Right ventricle myocardium superior (tissue), 1 donor: ENCODE data around the gene BSN. TPM values are rescaled to one million over a fixed set of nuclear protein-coding genes. Genes with fewer than 3 reads are reported as not detected.
A peak's percentile ranks its signal among the peaks of the same experiment; 100 is the strongest.

Experiments used
- ATAC-seq: fragments of 200-7000 bp; cut with Tn5 transposase; one replicate; pipeline ENCODE4 v1.9.1; 2020; ENCODE audit warnings: mild to moderate bottlenecking; ENCODE audit not compliant: poor library complexity
- DNase-seq: peaks from one replicate; pipeline ENCODE4 v3.0.0-alpha.2; 2020
- intact Hi-C: fragments of 100-400 bp; cut with DNase I; formaldehyde crosslinking; loops from one replicate; pipeline ENCODE4 v1.11.2; 2022
- total RNA-seq: library from RNA; stranded (reverse); fragmentation: NEBNext Ultra II Directional; extraction: Animal tissue kit (Norgen Biotek cat#: 25700); gene quantifications from one replicate; pipeline ENCODE4 v1.2.1, GENCODE V29; 2021
- donor health status: DM: no; HTN: yes; CAD: no; lungs with severe emphysema.

The BSN gene
- total RNA-seq, 1 donor from 2014 or later, result 0.27 TPM

DNA sequence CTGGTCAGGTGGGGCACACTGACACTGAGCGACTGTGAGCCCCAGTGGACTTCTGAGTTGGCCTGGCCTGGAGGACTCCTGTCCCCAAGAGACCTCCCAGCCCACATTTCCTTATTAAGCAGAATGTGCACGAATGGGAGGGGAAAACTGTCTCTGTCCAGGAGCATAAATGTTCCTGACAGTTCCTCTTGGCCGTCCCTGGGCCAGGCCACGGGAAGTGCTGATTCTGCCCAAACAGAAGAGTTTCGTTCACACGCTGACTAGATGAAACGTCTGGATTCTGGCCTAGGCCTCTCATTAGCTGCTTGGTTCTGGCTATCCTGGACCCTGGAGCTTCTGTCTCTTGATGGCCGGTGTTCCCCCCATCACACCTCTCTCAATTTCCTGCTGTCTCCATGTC, 90.4 kb downstream of the BSN start:
- ATAC-seq (no peak), DNase-seq (no peak)
- intact Hi-C loops, result no loop called here

DNA sequence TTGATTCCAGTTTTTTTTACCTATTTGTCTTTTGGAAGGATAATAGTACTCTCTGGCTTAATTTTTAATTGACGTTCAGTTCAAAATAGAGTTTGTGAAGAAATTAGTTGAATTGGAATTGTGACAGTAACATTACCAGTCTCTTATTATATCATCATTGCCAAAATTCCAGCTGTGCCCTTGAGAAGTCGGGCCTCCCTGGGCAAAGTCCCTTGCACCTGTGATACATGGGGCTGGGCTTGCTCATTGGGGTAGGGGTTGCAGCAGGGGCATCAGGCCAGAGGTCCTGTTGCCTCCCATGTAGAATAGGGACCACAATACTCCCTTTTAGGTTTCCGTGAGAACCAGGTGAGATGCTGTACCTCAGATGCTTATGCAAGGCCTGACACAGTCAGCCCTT, 92.0 kb downstream of the BSN start:
- DNase-seq, result no peak
- intact Hi-C loops, result no loop called here
- ATAC-seq, result no peak

DNA sequence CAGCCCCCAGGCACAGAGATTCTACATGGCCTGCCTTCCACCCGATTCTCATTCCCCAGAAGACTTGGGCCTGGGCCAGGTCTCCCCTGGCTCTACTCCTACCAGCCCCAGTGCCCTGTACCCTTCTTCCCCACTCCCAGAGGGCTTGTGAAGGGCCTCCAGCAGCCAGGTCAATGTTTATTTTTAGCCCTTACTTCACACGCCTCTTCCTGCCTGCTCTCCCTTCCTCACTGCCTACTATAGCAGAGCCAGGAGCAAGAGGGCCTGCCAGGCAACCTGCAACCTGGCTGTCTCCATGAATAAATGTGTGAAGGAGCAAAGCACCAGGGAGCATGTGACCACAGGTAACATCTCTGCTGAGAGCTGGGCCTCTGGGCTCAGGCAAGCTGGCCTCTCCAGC, 93.5 kb downstream of the BSN start:
- ATAC-seq (peak; percentile 94), DNase-seq (peak; percentile 58)
- intact Hi-C loops, result no loop called here

DNA sequence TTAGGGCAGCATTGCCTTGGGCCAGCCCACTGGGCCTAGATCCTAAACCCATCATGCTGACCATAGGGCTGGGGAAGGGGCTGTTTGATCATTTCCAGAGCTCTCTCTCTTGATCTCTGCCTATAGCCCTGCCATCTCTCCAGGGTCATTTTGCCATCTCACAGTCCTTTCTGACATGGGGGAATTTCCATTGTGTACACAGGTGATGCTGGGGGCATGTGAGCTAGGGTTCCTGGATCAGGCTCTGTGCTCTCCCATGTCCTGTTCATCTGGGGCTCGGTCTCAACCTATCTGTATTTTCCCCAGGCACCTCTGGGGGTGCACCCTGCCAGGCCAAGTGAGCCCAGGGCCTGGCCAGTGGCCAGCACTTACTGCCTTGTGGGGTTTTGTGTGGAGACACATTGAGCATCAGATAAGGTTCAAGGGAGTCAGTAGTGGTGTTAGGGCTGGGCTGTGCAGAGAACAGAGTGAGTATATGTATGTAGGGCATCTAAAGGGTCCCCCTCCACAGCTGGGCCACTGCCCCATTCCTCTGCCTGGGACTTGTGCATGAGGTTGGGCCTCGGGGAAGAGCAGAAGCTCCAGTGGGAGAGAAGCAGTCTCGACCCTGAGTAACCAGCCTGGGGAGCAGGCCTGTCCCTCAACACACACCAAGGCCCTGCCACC, 94.2 kb downstream of the BSN start:
- DNase-seq, result no peak
- ATAC-seq, result no peak
- intact Hi-C loops, result no loop called here

DNA sequence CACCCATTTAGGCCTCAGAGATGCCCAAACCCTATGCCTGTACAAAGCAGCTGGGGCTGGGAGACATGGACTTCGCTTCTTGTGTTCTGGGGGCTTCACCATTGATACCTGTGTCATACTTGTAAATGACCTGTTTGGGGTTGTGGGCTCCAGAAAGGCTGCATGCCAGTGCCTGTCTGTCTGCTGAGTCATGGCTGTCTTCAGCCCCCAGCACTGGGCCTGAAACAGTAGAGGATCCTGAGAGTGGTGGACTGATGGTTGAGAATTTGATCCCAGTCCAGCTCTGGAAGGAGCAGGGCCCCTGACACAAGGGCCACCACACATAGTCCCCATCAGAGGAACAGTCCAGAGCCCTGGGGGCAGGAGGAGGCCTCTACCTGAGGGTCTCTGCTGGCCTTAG, 95.3 kb downstream of the BSN start:
- intact Hi-C loops, result no loop called here
- no peak for ATAC-seq
- no peak for DNase-seq

DNA sequence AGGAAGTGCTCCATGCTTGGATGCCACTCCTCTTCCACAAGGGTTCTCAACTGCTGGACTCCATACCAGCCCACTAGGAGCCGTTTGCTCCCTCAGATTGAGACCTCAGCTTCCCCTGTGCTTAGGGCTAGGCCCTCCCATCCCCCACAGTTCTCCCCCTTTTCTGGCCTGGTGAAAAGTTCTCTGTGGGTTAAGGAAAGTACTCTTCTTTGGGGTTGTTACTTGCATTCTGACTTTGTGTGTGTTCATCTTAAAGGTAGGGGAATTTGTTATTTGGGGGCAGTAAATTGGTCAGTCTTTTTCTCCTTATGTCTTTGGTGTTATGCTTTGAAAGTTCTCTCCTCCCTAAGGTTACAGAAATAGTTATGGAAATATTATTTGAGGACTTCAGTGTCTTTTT, 95.9 kb downstream of the BSN start:
- no peak for ATAC-seq
- no peak for DNase-seq
- intact Hi-C loops, result no loop called here

DNA sequence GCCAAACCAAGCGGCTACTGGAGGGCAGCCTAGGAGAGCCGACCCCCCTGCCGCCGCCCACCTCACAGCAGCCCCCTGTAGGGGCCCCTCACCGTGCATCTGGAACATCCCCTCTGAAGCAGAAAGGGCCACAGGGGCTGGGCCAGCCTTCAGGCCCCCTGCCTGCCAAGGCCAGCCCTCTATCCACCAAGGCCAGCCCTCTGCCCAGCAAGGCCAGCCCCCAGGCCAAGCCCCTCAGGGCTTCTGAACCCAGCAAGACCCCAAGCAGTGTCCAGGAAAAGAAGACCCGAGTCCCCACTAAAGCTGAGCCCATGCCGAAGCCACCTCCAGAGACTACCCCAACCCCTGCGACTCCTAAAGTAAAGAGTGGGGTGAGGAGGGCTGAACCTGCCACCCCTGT, 96.4 kb downstream of the BSN start:
- no peak for ATAC-seq
- intact Hi-C loops, result no loop called here
- no peak for DNase-seq

DNA sequence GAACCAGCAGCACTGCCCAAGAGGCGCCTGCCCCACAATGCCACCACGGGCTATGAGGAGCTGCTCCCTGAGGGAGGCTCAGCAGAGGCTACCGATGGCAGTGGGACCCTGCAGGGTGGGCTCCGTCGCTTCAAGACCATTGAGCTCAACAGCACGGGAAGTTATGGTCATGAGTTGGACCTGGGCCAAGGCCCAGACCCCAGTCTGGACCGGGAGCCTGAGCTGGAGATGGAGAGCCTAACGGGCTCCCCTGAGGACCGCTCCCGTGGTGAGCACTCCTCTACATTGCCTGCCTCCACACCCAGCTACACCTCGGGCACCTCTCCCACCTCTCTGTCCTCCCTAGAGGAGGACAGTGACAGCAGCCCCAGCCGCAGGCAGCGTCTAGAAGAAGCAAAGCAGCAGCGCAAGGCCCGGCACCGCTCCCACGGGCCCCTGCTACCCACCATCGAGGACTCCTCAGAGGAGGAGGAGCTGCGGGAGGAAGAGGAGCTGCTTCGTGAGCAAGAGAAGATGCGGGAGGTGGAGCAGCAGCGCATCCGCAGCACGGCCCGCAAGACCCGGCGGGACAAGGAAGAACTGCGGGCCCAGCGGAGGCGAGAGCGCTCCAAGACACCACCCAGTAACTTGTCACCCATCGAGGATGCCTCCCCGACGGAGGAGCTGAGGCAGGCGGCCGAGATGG, 98.1 kb downstream of the BSN start:
- no peak for ATAC-seq
- DNase-seq, result peak; percentile 17
- intact Hi-C loops, result no loop called here

DNA sequence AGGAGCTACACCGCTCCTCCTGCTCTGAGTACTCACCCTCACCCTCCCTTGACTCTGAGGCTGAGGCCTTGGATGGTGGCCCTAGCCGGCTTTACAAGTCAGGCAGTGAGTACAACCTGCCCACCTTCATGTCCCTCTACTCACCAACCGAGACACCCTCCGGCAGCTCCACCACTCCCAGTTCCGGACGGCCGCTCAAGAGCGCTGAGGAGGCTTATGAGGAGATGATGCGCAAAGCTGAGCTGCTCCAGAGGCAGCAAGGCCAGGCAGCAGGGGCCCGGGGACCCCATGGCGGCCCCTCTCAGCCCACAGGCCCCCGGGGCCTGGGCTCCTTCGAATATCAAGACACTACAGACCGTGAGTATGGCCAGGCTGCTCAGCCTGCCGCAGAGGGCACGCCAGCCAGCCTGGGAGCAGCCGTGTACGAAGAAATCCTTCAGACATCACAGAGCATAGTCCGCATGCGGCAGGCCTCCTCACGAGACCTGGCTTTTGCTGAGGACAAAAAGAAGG, 98.7 kb downstream of the BSN start:
- intact Hi-C loops, result no loop called here
- no peak for ATAC-seq

DNA sequence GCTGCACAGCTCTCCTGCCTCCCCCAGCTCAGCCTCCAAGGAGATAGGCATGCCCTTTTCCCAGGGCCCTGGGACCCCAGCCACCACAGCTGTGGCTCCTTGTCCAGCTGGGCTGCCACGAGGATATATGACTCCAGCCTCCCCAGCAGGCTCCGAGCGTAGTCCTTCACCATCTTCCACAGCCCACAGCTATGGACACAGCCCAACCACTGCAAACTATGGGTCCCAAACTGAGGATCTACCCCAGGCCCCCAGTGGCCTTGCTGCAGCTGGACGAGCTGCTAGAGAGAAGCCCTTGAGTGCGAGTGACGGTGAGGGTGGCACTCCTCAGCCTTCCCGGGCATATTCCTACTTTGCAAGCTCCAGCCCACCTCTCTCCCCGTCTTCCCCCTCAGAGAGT, 99.3 kb downstream of the BSN start:
- peak; percentile 21 for DNase-seq
- intact Hi-C loops, result no loop called here
- no peak for ATAC-seq

More for the DNA sequence above, 98.7 kb downstream of the BSN start:
- DNase-seq, result peak; percentile 15

DNA sequence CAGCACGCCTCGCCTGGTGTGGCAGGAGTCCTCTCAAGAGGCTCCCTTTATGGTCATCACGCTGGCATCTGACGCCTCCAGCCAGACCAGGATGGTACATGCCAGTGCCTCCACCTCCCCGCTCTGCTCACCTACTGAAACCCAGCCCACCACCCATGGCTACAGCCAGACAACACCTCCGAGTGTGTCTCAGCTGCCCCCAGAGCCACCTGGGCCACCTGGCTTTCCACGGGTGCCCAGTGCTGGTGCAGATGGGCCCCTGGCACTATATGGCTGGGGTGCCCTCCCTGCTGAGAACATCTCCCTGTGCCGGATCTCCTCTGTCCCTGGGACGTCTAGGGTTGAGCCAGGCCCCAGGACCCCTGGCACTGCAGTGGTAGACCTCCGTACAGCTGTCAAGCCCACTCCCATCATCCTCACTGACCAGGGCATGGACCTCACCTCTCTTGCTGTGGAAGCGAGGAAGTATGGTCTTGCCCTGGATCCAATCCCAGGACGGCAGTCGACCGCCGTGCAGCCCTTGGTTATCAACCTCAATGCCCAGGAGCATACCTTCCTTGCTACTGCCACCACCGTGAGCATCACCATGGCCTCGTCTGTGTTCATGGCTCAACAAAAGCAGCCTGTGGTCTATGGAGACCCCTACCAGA, 100.0 kb downstream of the BSN start:
- intact Hi-C loops, result no loop called here
- no peak for ATAC-seq
- no peak for DNase-seq

DNA sequence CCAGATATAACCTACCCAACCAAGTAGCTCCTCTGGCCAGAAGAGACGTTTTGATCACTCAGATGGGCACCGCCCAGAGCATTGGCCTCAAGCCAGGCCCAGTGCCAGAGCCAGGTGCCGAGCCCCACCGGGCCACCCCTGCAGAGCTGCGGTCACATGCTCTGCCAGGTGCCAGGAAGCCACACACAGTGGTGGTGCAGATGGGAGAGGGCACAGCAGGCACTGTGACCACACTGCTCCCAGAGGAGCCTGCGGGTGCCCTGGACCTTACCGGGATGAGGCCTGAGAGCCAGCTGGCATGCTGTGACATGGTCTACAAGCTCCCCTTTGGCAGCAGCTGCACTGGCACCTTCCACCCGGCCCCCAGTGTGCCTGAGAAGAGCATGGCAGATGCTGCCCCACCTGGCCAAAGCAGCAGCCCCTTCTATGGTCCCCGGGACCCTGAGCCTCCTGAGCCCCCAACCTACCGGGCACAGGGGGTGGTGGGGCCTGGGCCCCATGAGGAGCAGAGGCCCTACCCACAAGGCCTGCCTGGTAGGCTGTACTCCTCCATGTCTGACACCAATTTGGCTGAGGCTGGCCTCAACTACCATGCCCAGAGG, 100.8 kb downstream of the BSN start:
- ATAC-seq, result no peak
- DNase-seq, result no peak
- intact Hi-C loops, result no loop called here

DNA sequence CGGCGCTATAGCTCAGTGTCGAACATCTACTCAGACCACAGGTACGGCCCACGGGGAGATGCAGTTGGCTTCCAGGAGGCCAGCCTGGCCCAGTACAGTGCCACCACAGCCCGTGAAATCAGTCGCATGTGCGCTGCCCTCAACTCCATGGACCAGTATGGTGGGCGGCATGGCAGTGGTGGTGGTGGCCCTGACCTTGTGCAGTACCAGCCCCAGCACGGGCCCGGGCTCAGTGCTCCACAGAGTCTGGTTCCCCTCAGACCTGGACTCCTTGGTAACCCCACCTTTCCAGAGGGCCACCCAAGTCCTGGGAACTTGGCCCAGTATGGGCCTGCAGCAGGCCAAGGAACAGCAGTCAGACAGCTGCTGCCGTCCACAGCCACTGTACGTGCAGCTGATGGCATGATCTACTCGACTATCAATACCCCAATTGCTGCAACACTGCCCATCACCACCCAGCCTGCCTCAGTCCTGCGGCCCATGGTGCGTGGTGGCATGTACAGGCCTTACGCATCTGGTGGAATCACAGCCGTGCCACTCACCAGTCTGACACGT, 101.5 kb downstream of the BSN start:
- ATAC-seq (no peak), DNase-seq (no peak)
- intact Hi-C loops, result no loop called here

DNA sequence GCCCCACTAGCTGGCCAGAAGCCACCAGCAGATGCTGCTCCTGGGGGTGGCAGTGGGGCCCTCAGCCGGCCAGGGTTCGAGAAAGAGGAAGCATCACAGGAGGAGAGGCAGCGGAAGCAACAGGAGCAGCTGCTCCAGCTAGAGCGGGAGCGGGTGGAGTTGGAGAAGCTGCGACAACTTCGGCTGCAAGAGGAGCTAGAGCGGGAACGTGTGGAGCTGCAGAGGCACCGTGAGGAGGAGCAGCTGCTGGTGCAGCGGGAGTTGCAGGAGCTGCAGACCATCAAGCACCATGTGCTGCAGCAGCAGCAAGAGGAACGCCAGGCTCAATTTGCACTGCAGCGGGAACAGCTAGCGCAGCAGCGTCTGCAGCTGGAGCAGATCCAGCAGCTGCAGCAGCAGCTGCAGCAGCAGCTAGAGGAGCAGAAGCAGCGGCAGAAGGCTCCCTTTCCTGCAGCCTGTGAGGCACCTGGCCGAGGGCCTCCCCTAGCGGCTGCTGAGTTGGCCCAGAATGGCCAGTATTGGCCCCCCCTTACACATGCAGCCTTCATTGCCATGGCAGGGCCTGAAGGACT, 102.3 kb downstream of the BSN start:
- DNase-seq (no peak), ATAC-seq (no peak)
- intact Hi-C loops, result no loop called here

DNA sequence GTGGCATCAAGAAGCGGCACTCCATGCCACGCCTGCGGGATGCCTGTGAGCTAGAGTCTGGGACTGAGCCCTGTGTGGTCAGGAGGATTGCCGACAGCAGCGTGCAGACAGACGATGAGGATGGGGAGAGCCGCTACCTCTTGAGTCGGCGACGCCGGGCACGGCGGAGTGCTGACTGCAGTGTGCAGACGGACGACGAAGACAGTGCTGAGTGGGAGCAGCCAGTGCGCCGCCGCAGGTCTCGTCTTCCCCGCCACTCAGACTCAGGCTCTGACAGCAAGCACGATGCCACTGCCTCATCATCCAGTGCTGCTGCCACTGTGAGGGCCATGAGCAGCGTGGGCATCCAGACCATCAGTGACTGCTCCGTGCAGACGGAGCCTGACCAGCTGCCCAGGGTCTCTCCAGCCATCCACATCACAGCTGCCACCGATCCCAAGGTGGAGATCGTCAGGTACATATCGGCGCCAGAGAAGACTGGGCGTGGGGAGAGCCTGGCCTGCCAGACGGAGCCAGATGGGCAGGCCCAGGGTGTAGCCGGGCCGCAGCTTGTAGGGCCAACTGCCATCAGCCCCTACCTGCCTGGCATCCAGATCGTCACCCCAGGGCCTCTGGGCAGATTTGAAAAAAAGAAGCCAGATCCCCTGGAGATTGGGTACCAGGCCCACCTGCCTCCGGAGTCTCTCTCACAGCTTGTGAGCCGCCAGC, 103.1 kb downstream of the BSN start:
- ATAC-seq (no peak), DNase-seq (no peak)
- intact Hi-C loops, result no loop called here

DNA sequence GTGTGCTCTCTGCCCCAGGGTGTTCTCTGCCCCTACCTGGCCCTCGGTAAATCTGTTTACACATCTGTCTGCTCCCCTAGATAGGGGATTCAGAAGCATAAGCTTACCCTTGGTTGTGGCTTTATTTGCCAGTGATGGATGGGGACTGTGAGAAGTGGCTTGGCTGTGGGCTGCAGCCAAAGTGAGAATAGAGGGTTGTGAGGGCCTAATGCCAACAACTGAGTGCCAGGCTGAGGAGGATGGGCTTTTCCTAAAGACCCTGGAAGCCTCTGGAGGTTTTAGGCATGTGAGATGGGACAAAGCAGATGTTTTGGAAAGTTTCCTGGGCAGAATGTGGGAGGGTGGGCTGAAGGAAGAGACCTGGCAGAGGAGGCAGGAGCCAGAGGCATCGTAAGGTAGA, 104.4 kb downstream of the BSN start:
- intact Hi-C loops, result no loop called here
- ATAC-seq (no peak), DNase-seq (no peak)

DNA sequence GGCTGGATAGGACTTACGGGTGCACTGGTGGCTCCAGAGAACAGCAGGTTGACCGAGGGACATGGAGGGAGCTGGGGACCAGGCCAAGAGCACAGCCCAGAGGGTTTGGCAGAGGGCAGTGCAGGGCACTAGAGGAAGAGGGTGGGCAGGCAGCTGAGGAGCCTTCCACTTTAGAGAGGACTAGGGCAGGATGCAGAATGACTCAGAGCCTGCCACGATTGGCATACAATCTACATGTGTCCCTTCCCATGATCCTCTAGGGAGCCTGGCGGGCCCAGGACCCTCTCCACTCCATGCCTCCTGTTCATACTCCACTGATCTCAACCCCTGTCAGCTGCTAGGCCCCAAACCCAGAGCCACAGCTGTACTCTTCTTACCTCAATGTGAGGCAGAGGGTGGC, 105.5 kb downstream of the BSN start:
- no peak for ATAC-seq

DNA sequence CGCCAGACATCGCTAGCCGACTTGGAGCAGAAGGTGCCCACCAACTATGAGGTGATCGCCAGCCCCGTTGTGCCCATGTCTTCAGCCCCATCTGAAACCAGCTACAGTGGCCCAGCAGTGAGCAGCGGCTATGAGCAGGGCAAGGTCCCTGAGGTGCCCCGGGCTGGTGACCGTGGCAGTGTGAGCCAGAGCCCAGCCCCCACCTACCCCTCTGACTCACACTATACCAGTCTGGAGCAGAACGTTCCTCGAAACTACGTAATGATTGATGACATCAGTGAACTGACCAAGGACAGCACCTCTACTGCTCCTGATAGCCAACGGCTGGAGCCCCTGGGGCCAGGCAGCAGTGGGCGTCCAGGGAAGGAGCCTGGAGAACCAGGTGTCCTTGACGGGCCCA, 107.0 kb downstream of the BSN start:
- no peak for ATAC-seq
- DNase-seq, result no peak
- intact Hi-C loops, result no loop called here

More for the DNA sequence above, 105.5 kb downstream of the BSN start:
- intact Hi-C loops, result no loop called here
- no peak for DNase-seq
